ENCODE results near the gene SLC6A3. TPM values are rescaled to one million over a fixed set of nuclear protein-coding genes. Genes with fewer than 3 reads are reported as not detected.

Gene SLC6A3
- polyA plus RNA-seq, 3 donors, result not detected

- Histone ChIP-seq H3K27ac (ENCODE audit: low read depth in 1 of 2, low read length in 2 of 2) (peak overlapping the region; percentile 98 to 99), H3K9me3 (replicated peaks in 1 of 2; ENCODE audit: control insufficient read depth in 1 of 2, insufficient read depth in 1 of 2, low read length in 2 of 2) (no peaks in the 10 kb centered on the region), H3K9ac (ENCODE audit: insufficient read depth, low read length, poor library complexity, severe bottlenecking) (peak overlapping the region; percentile 92), H3K79me2 (ENCODE audit: insufficient read depth, low read length) (peaks cover 4% of the 10 kb centered on the region), H3K27me3 (ENCODE audit: control insufficient read depth in 2 of 2, insufficient read depth in 2 of 2, low read length in 2 of 2) (no peaks in the 10 kb centered on the region), H2AFZ (ENCODE audit: insufficient read depth, low read depth, low read length, poor library complexity, severe bottlenecking) (no peak overlapping the region), H3K4me3 (replicated peaks in 1 of 3; ENCODE audit: low read depth in 2 of 3, low read length in 3 of 3) (peak overlapping the region in 1 of 3 experiments; percentile 20), H4K20me1 (ENCODE audit: insufficient read depth, low read length) (no peaks in the 10 kb centered on the region), H3K36me3 (replicated peaks in 1 of 2; ENCODE audit: control insufficient read depth in 1 of 2, insufficient read depth in 2 of 2, low read length in 2 of 2) (peaks cover 28 to 37% of the 10 kb centered on the region in 2 donors), H3K4me2 (replicated peaks; ENCODE audit: extremely low read depth, low read length, poor library complexity, severe bottlenecking) (peak overlapping the region; percentile 53), H3K4me1 (ENCODE audit: control insufficient read depth in 1 of 2, insufficient read depth in 2 of 2, low read length in 2 of 2) (peaks cover 70 to 72% of the 10 kb centered on the region in 2 donors)
- Mint-ChIP-seq H3K4me1 (peaks cover 83% of the 10 kb centered on the region), H3K27me3 (ENCODE audit: low read depth in 3 of 3) (peaks cover 0 to 5% (median 0%) of the 10 kb centered on the region in 3 donors), H3K4me3 (peak overlapping the region; percentile 59 to 71), H3K9me3 (peaks cover 0 to 2% (median 0%) of the 10 kb centered on the region in 7 donors), H3K36me3 (peaks cover 54 to 69% of the 10 kb centered on the region in 2 donors), H3K27ac (peak overlapping the region; percentile 100)
- no peak for DNase-seq
- WGBS (ENCODE audit: insufficient coverage), result 83% methylated on average over 1 of the region's 7 CpGs
- no peak for TF ChIP-seq CTCF (IDR thresholded peaks at IDR 0.05)
- intact Hi-C loops (cut with micrococcal nuclease), result loop anchor here (1.0 to 10.0 kb wide), 6 partner anchors 10 to 374 kb away; partner anchors contain the start of gene CLPTM1L (in 1 of the 2)
Measured at GRCh38 chr5:1479066-1479465, 33.8 kb upstream of the SLC6A3 start.

- Histone ChIP-seq H3K27me3 (ENCODE audit: control insufficient read depth in 2 of 2, insufficient read depth in 2 of 2, low read length in 2 of 2) (no peaks in the 10 kb centered on the region), H3K79me2 (ENCODE audit: insufficient read depth, low read length) (peaks cover 4% of the 10 kb centered on the region), H2AFZ (ENCODE audit: insufficient read depth, low read depth, low read length, poor library complexity, severe bottlenecking) (no peak overlapping the region), H4K20me1 (ENCODE audit: insufficient read depth, low read length) (no peaks in the 10 kb centered on the region), H3K9me3 (replicated peaks in 1 of 2; ENCODE audit: control insufficient read depth in 1 of 2, insufficient read depth in 1 of 2, low read length in 2 of 2) (no peaks in the 10 kb centered on the region), H3K9ac (ENCODE audit: insufficient read depth, low read length, poor library complexity, severe bottlenecking) (peak overlapping the region; percentile 92), H3K4me1 (ENCODE audit: control insufficient read depth in 1 of 2, insufficient read depth in 2 of 2, low read length in 2 of 2) (peaks cover 70% of the 10 kb centered on the region in 2 donors), H3K4me3 (replicated peaks in 1 of 3; ENCODE audit: low read depth in 2 of 3, low read length in 3 of 3) (peak overlapping the region in 1 of 3 experiments; percentile 20), H3K27ac (ENCODE audit: low read depth in 1 of 2, low read length in 2 of 2) (peak overlapping the region; percentile 98 to 99), H3K36me3 (replicated peaks in 1 of 2; ENCODE audit: control insufficient read depth in 1 of 2, insufficient read depth in 2 of 2, low read length in 2 of 2) (peaks cover 30 to 42% of the 10 kb centered on the region in 2 donors), H3K4me2 (replicated peaks; ENCODE audit: extremely low read depth, low read length, poor library complexity, severe bottlenecking) (peak overlapping the region; percentile 53)
- H3K36me3 Mint-ChIP-seq, result peaks cover 56 to 72% of the 10 kb centered on the region in 2 donors
- peak; percentile 63 to 68 (median 65) for DNase-seq
- H3K27ac Mint-ChIP-seq, result peak overlapping the region; percentile 100
- TF ChIP-seq CTCF (IDR thresholded peaks at IDR 0.05), result no peak
- peak overlapping the region; percentile 59 to 63 for H3K4me3 Mint-ChIP-seq
- H3K27me3 Mint-ChIP-seq (ENCODE audit: low read depth in 3 of 3), result peaks cover 0 to 5% (median 0%) of the 10 kb centered on the region in 3 donors
- intact Hi-C loops (cut with micrococcal nuclease), result loop anchor here (1.0 to 10.0 kb wide), 6 partner anchors 11 to 374 kb away; partner anchors contain the start of gene CLPTM1L (in 1 of the 2)
- 50% methylated on average over 5 of the region's 13 CpGs for WGBS (ENCODE audit: insufficient coverage)
- peaks cover 82% of the 10 kb centered on the region for H3K4me1 Mint-ChIP-seq
- peaks cover 0 to 2% (median 0%) of the 10 kb centered on the region in 7 donors for H3K9me3 Mint-ChIP-seq
Measured at GRCh38 chr5:1478271-1479035, 33.2 kb upstream of the SLC6A3 start.
